H1 (cell line): ENCODE results near the gene DENND2C. TPM values are rescaled to one million over a fixed set of nuclear protein-coding genes. Genes with fewer than 3 reads are reported as not detected.

Experiments used
- CTCF ChIA-PET: fragments of 300-600 bp; sonication (Branson Sonifier 250); formaldehyde crosslinking; loops from one replicate; lab custom pipeline; 2021; ENCODE audit not compliant: partially characterized antibody; lab: Charles Lee
- POLR2A ChIA-PET: fragments of 300-600 bp; sonication (Branson Sonifier 250); formaldehyde crosslinking; loops from one replicate; lab custom pipeline; 2021; ENCODE audit warnings: inconsistent platforms; ENCODE audit not compliant: partially characterized antibody; lab: Charles Lee
- DNase-seq, 2 experiments: peaks; one replicate each; pipeline versions ENCODE4 v3.0.0 to v3.0.0-alpha.2; 2010 to 2022; ENCODE audit warnings: low spot score in 2 of 2, low read depth in 1 of 2, mixed read lengths in 1 of 2
- FAIRE-seq: peaks from 2 replicates; lab custom pipeline; 2011; peaks lifted over from hg19 to GRCh38; lab: Jason Lieb, UNC
- H2AFZ ChIP-seq: 2 replicates; pipeline ENCODE4 v1.8.1; 2012; ENCODE audit warnings: low read length, inconsistent platforms
- H2AK5ac ChIP-seq: 2 replicates; pipeline ENCODE4 v1.6.1; 2013; ENCODE audit warnings: low read depth, low read length
- H2BK120ac ChIP-seq: replicated peaks from 2 replicates; pipeline ENCODE3; 2013; ENCODE audit warnings: low read depth, low read length, inconsistent platforms
- H2BK12ac ChIP-seq: 2 replicates; pipeline ENCODE4 v1.6.1; 2013; ENCODE audit warnings: low read depth, low read length
- H2BK15ac ChIP-seq: 2 replicates; pipeline ENCODE4 v1.6.1; 2013; ENCODE audit warnings: low read length
- H2BK20ac ChIP-seq: 2 replicates; pipeline ENCODE4 v1.6.1; 2013; ENCODE audit warnings: low read length
- H2BK5ac ChIP-seq: 2 replicates; pipeline ENCODE4 v1.6.1; 2013; ENCODE audit warnings: low read depth, low read length
- H3K14ac ChIP-seq: 2 replicates; pipeline ENCODE4 v1.6.1; 2013; ENCODE audit warnings: inconsistent platforms; ENCODE audit not compliant: insufficient read length
- H3K18ac ChIP-seq: 2 replicates; pipeline ENCODE4 v1.6.1; 2013; ENCODE audit warnings: low read length; ENCODE audit errors: extremely low read depth
- H3K23ac ChIP-seq: 2 replicates; pipeline ENCODE4 v1.6.1; 2013; ENCODE audit warnings: inconsistent platforms; ENCODE audit not compliant: insufficient read length
- H3K23me2 ChIP-seq: 2 replicates; pipeline ENCODE4 v1.6.1; 2013; ENCODE audit warnings: low read depth, low read length
- H3K27ac ChIP-seq: 2 replicates; pipeline ENCODE4 v1.6.1; 2011; ENCODE audit warnings: low read depth, low read length, inconsistent platforms
- H3K27me3 ChIP-seq, 4 experiments: replicated peaks in 1 of 4; 1 replicate in 1 of 4; 2 replicates in 3 of 4; pipeline versions ENCODE4 v1.6.1 to v1.8.1; 2011 to 2013; ENCODE audit warnings: low read length in 3 of 4, mild to moderate bottlenecking in 3 of 4, inconsistent platforms in 2 of 4, mixed read lengths in 2 of 4, moderate library complexity in 1 of 4; ENCODE audit not compliant: control insufficient read depth in 3 of 4, insufficient read depth in 3 of 4; ENCODE audit errors: extremely low read depth in 1 of 4
- H3K36me3 ChIP-seq, 4 experiments: 2 replicates each; pipeline versions ENCODE4 v1.6.1 to v1.8.1; 2011 to 2013; ENCODE audit warnings: mild to moderate bottlenecking in 4 of 4, low read length in 3 of 4, moderate library complexity in 2 of 4, control low read depth in 1 of 4, inconsistent platforms in 1 of 4; ENCODE audit not compliant: insufficient read depth in 4 of 4, control insufficient read depth in 2 of 4
- H3K4ac ChIP-seq: replicated peaks from 2 replicates; pipeline ENCODE3; 2013; ENCODE audit warnings: low read length, low read depth, mixed read lengths, inconsistent platforms; ENCODE audit not compliant: insufficient read length
- H3K4me1 ChIP-seq, 4 experiments: replicated peaks in 1 of 4; 1 replicate in 1 of 4; 2 replicates in 3 of 4; pipeline versions ENCODE4 v1.6.1 to v1.8.1; 2011 to 2013; ENCODE audit warnings: low read length in 3 of 4, inconsistent platforms in 2 of 4, mixed read lengths in 1 of 4; ENCODE audit not compliant: insufficient read depth in 4 of 4, control insufficient read depth in 3 of 4
- H3K4me2 ChIP-seq, 2 experiments: 2 replicates each; pipeline versions ENCODE4 v1.6.1 to v1.8.1; 2011 to 2013; ENCODE audit warnings: low read depth in 2 of 2, low read length in 2 of 2, control low read depth in 1 of 2, inconsistent platforms in 1 of 2, mild to moderate bottlenecking in 1 of 2; ENCODE audit not compliant: insufficient read depth in 1 of 2
- H3K4me3 ChIP-seq, 4 experiments: fragments of 200-600, 300-600 bp in 1 of 4; sonication (generic), shearing (Covaris generic), sonication (Bioruptor Twin) in 1 of 4; 2 replicates each; pipeline versions ENCODE4 v1.5.1 to v1.8.1; 2011 to 2016; ENCODE audit warnings: low read length in 4 of 4, low read depth in 3 of 4, control low read depth in 2 of 4, inconsistent platforms in 2 of 4, mild to moderate bottlenecking in 2 of 4, mixed read lengths in 1 of 4, moderate library complexity in 1 of 4; ENCODE audit not compliant: insufficient read depth in 2 of 4; ENCODE audit errors: extremely low read depth in 1 of 4
- H3K56ac ChIP-seq: replicated peaks from 2 replicates; pipeline ENCODE3; 2013; ENCODE audit warnings: low read depth, mild to moderate bottlenecking, mixed read lengths, low read length, inconsistent platforms; ENCODE audit not compliant: insufficient read length
- H3K79me1 ChIP-seq: 2 replicates; pipeline ENCODE4 v1.6.1; 2013; ENCODE audit warnings: low read depth, low read length, control low read depth
- H3K79me2 ChIP-seq, 2 experiments: 2 replicates each; pipeline versions ENCODE4 v1.6.1 to v1.8.1; 2012 to 2013; ENCODE audit warnings: low read length in 2 of 2, mild to moderate bottlenecking in 2 of 2, inconsistent platforms in 1 of 2; ENCODE audit not compliant: insufficient read depth in 2 of 2, control insufficient read depth in 1 of 2
- H3K9ac ChIP-seq, 4 experiments: replicated peaks in 1 of 4; 1 replicate in 1 of 4; 2 replicates in 3 of 4; pipeline versions ENCODE4 v1.6.1 to v1.8.1; 2011 to 2013; ENCODE audit warnings: low read depth in 3 of 4, low read length in 3 of 4, control low read depth in 2 of 4, mild to moderate bottlenecking in 2 of 4, moderate library complexity in 2 of 4, inconsistent platforms in 1 of 4; ENCODE audit errors: extremely low read depth in 1 of 4
- H3K9me3 ChIP-seq, 2 experiments: 2 replicates each; pipeline versions ENCODE4 v1.6.1 to v1.8.1; 2012 to 2013; ENCODE audit warnings: mild to moderate bottlenecking in 2 of 2, moderate library complexity in 2 of 2, control low read depth in 1 of 2, inconsistent platforms in 1 of 2, low read depth in 1 of 2, low read length in 1 of 2, mixed read lengths in 1 of 2; ENCODE audit not compliant: insufficient read depth in 2 of 2
- H4K20me1 ChIP-seq, 2 experiments: replicated peaks in 1 of 2; 2 replicates each; pipeline versions ENCODE3 to v1.8.1; 2011 to 2013; ENCODE audit warnings: inconsistent platforms in 2 of 2, low read length in 2 of 2, mild to moderate bottlenecking in 1 of 2; ENCODE audit not compliant: insufficient read depth in 2 of 2, control insufficient read depth in 1 of 2
- H4K5ac ChIP-seq: 2 replicates; pipeline ENCODE4 v1.6.1; 2013; ENCODE audit warnings: low read length, low read depth, mixed read lengths, inconsistent platforms; ENCODE audit not compliant: insufficient read length
- H4K8ac ChIP-seq: 2 replicates; pipeline ENCODE4 v1.8.0; 2013; ENCODE audit warnings: mild to moderate bottlenecking, moderate library complexity, low read length, inconsistent platforms; ENCODE audit not compliant: insufficient read depth; ENCODE audit errors: extremely low read depth
- H4K91ac ChIP-seq: replicated peaks from 2 replicates; pipeline ENCODE3; 2013; ENCODE audit warnings: low read length, mixed read lengths, inconsistent platforms; ENCODE audit not compliant: insufficient read length
- CTBP2 ChIP-seq: IDR thresholded peaks from 2 replicates; pipeline ENCODE4 v1.7.0; 2011; ENCODE audit warnings: borderline replicate concordance, mild to moderate bottlenecking, moderate library complexity, mixed read lengths, low read length; ENCODE audit not compliant: insufficient read depth, insufficient read length
- WGBS, 2 experiments: shearing (Covaris generic) in 1 of 2; methylation state at CpG; one replicate each; pipeline versions ENCODE4 v1.1.6 to v1.1.7; 2013 to 2015; ENCODE audit warnings: low lambda C conversion rate in 2 of 2, mixed read lengths in 2 of 2, inconsistent platforms in 1 of 2, low coverage in 1 of 2, missing lambda C conversion rate in 1 of 2; ENCODE audit not compliant: insufficient replicate concordance in 2 of 2, insufficient coverage in 1 of 2, insufficient read length in 1 of 2; ENCODE audit errors: extremely low coverage in 1 of 2, missing lambda C conversion rate in 1 of 2; 5-methylcytosine and 5-hydroxymethylcytosine counted together
- polyA plus RNA-seq, 7 experiments: library from polyadenylated mRNA; depleted of rRNA in 3 of 7; stranded (reverse) in 5 of 7; unstranded in 2 of 7; fragments of >200 nt in 5 of 7; fragments of 200-250 nt in 2 of 7; gene quantifications; 1 replicate in 5 of 7; 2 replicates in 1 of 7; 4 replicates in 1 of 7; pipeline versions ENCODE4 v1.2.1 to v1.2.3, GENCODE V29; 2011 to 2013; ENCODE audit warnings: missing spikeins in 2 of 7, mixed read lengths in 2 of 7
- total RNA-seq: library from RNA; stranded (reverse); fragmentation: NEBNext Ultra II Directional; extraction: Animal tissue kit (Norgen Biotek cat#: 25700); gene quantifications from 2 replicates; pipeline ENCODE4 v1.2.1, GENCODE V29; 2021

Gene DENND2C
- total and polyA plus RNA-seq, 2 of the 8 experiments (the other 6 are each of a cell fraction or from before 2014, with no cell fraction given), result 1.8 to 5.5 TPM

DNA sequence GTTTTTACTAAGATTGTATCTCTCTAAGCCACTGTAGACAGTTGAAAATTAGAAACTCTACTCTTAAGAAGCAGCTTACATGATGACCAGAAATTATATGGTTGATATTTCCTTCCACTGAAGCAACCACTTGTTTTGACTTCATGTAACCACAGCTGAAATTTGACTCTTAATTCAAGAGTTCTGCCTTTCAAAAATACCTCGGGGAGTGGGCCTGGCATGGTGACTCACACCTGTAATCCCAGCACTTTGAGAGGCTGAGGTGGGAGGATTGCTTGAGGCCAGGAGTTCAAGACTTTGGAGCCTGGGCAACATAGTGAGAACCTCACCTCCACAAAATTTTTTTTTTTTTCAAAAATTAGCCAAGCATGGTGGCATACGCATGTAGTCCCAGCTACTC, 21.2 kb upstream of the DENND2C start:
- DNase-seq (no peak), FAIRE-seq (no peak)
- Histone ChIP-seq H3K27me3 (no peaks in the 10 kb centered on the region), H4K20me1 (no peaks in the 10 kb centered on the region), H2BK20ac (no peak overlapping the region), H4K91ac (no peak overlapping the region), H3K23me2 (no peaks in the 10 kb centered on the region), H2AFZ (no peak overlapping the region), H3K79me2 (no peaks in the 10 kb centered on the region), H3K79me1 (no peaks in the 10 kb centered on the region), H2BK15ac (no peak overlapping the region), H2BK5ac (no peak overlapping the region), H3K23ac (no peak overlapping the region), H3K56ac (no peak overlapping the region), H2BK120ac (no peak overlapping the region), H3K4me2 (no peak overlapping the region), H3K4me3 (no peak overlapping the region), H3K27ac (no peak overlapping the region), H4K8ac (no peak overlapping the region), H3K9ac (no peak overlapping the region), H4K5ac (no peak overlapping the region), H3K4ac (no peak overlapping the region), H3K14ac (no peak overlapping the region), H3K9me3 (no peaks in the 10 kb centered on the region), H3K36me3 (no peaks in the 10 kb centered on the region), H3K18ac (no peak overlapping the region), H2BK12ac (no peak overlapping the region), H3K4me1 (no peaks in the 10 kb centered on the region), H2AK5ac (no peak overlapping the region)
- CTCF ChIA-PET, result no interaction called here
- 93% methylated on average over 2 of the region's 2 CpGs; no CpG with 5 or more reads in 1 of the 2 experiments for WGBS, 2 experiments
- POLR2A ChIA-PET, result interaction anchor here (0.7 kb wide), 1 partner anchor 20 kb away, joined by 4 read pairs; no protein-coding TSS in a partner anchor
- no peak for TF ChIP-seq CTBP2
